GM21515 (cell line): ENCODE results near the gene CEACAM21.

Source experiments
- ATAC-seq: cut with Tn5 transposase; IDR thresholded peaks from one replicate; pipeline ENCODE4 v1.9.1; 2021; ENCODE audit not compliant: unreplicated experiment

Gene CEACAM21

GRCh38 chr19:41616792-41617621 is 41.0 kb downstream of the CEACAM21 start:
- ATAC-seq: no peak

- ATAC-seq: no peak
Measured at GRCh38 chr19:41617941-41618730, 42.2 kb downstream of the CEACAM21 start.

GRCh38 chr19:41619018-41619556 is 43.1 kb downstream of the CEACAM21 start:
- no peak for ATAC-seq

- no peak for ATAC-seq
Measured at GRCh38 chr19:41620171-41620570, 44.2 kb downstream of the CEACAM21 start.

- ATAC-seq: no peak
Measured at GRCh38 chr19:41621226-41621625, 45.3 kb downstream of the CEACAM21 start.

GRCh38 chr19:41621654-41622053 is 45.7 kb downstream of the CEACAM21 start:
- ATAC-seq: no peak

- no peak for ATAC-seq
Measured at GRCh38 chr19:41623360-41623759, 47.4 kb downstream of the CEACAM21 start.

GRCh38 chr19:41624515-41624914 is 48.5 kb downstream of the CEACAM21 start:
- no peak for ATAC-seq

GRCh38 chr19:41624937-41625336 is 49.0 kb downstream of the CEACAM21 start:
- ATAC-seq: no peak

- ATAC-seq: no peak
Measured at GRCh38 chr19:41626278-41626677, 50.3 kb downstream of the CEACAM21 start.

GRCh38 chr19:41626877-41627276 is 50.9 kb downstream of the CEACAM21 start, which contains the start of gene CEACAM4:
Gene CEACAM4 (minus strand): TSS chr19:41627074. CDS start chr19:41626963, 111 bp downstream.
- ATAC-seq: no peak

- no peak for ATAC-seq
Measured at GRCh38 chr19:41627966-41628675, 52.2 kb downstream of the CEACAM21 start.
